Activated T-helper 1 cell treated with anti-CD3 and anti-CD28 coated beads, Interleukin-12 subunit alpha, Interleukin-12 subunit beta, Interleukin-2, Interleukin-4 antibody, amounts not matched to agents 30 ng/mL and 10 ng/mL and 1 ng/mL, durations not matched to agents 14 hours and 24 hours and 36 hours (primary cell): Measurements from ENCODE around the gene SAFB. TPM values are rescaled to one million over a fixed set of nuclear protein-coding genes. Genes with fewer than 3 reads are reported as not detected.
A peak's percentile ranks its signal among the peaks of the same experiment; 100 is the strongest.

Source experiments
- DNase-seq: peaks from one replicate; pipeline ENCODE4 v3.0.0; 2021; ENCODE audit warnings: low spot score
- H3K27ac Mint-ChIP-seq: one replicate; pipeline ENCODE4 v1.8.0; 2021; ENCODE audit warnings: mild to moderate bottlenecking, mixed read lengths
- H3K27me3 Mint-ChIP-seq: one replicate; pipeline ENCODE4 v1.8.0; 2022; ENCODE audit warnings: mild to moderate bottlenecking, moderate library complexity, mixed read lengths; ENCODE audit not compliant: insufficient read depth
- H3K36me3 Mint-ChIP-seq: one replicate; pipeline ENCODE4 v1.8.0; 2021; ENCODE audit warnings: low read depth, mixed read lengths
- H3K4me1 Mint-ChIP-seq: one replicate; pipeline ENCODE4 v1.8.0; 2021; ENCODE audit warnings: low read depth, mixed read lengths
- H3K4me3 Mint-ChIP-seq: one replicate; pipeline ENCODE4 v1.8.0; 2021; ENCODE audit warnings: mild to moderate bottlenecking, moderate library complexity, mixed read lengths
- H3K9me3 Mint-ChIP-seq: one replicate; pipeline ENCODE4 v1.8.0; 2021; ENCODE audit warnings: mixed read lengths
- intact Hi-C: fragments of 100-400 bp; cut with micrococcal nuclease; formaldehyde crosslinking; loops from one replicate; pipeline ENCODE4 v1.15.1; 2024
- total RNA-seq: library from RNA; stranded (reverse); gene quantifications from 2 replicates; pipeline ENCODE4 v1.2.3, GENCODE V29; 2022

Gene SAFB
- total RNA-seq, 1 donor from 2014 or later: 143 TPM

- Mint-ChIP-seq H3K36me3 (peaks cover 46% of the 10 kb centered on the region), H3K4me3 (no peak overlapping the region), H3K27me3 (no peaks in the 10 kb centered on the region), H3K4me1 (peaks cover 10% of the 10 kb centered on the region), H3K9me3 (no peaks in the 10 kb centered on the region), H3K27ac (peak overlapping the region; percentile 64)
- DNase-seq: no peak
- intact Hi-C loops: no loop called here
Observed at GRCh38 chr19:5665781-5666513, 43.1 kb downstream of the SAFB start.

GRCh38 chr19:5666921-5667610 lies 44.2 kb downstream of the SAFB start:
- peaks cover 10% of the 10 kb centered on the region for H3K4me1 Mint-ChIP-seq
- intact Hi-C loops: no loop called here
- H3K27ac Mint-ChIP-seq: peak overlapping the region; percentile 77
- H3K27me3 Mint-ChIP-seq: no peaks in the 10 kb centered on the region
- no peaks in the 10 kb centered on the region for H3K9me3 Mint-ChIP-seq
- DNase-seq: no peak
- H3K36me3 Mint-ChIP-seq: peaks cover 45% of the 10 kb centered on the region
- H3K4me3 Mint-ChIP-seq: no peak overlapping the region

GRCh38 chr19:5667751-5668271 lies 44.9 kb downstream of the SAFB start:
- H3K27me3 Mint-ChIP-seq: no peaks in the 10 kb centered on the region

GRCh38 chr19:5669212-5669611 lies 46.3 kb downstream of the SAFB start:
- Mint-ChIP-seq H3K27me3 (no peaks in the 10 kb centered on the region), H3K9me3 (no peaks in the 10 kb centered on the region), H3K4me1 (peaks cover 10% of the 10 kb centered on the region), H3K27ac (no peak overlapping the region), H3K36me3 (peaks cover 48% of the 10 kb centered on the region), H3K4me3 (no peak overlapping the region)
- DNase-seq: no peak
- intact Hi-C loops: no loop called here

More at GRCh38 chr19:5667751-5668271, 44.9 kb downstream of the SAFB start:
- intact Hi-C loops: no loop called here
- Mint-ChIP-seq H3K4me1 (peaks cover 10% of the 10 kb centered on the region), H3K36me3 (peaks cover 45% of the 10 kb centered on the region), H3K9me3 (no peaks in the 10 kb centered on the region), H3K4me3 (no peak overlapping the region), H3K27ac (no peak overlapping the region)
- no peak for DNase-seq

GRCh38 chr19:5671600-5671999 lies 48.7 kb downstream of the SAFB start:
- no peaks in the 10 kb centered on the region for H3K9me3 Mint-ChIP-seq
- H3K4me3 Mint-ChIP-seq: no peak overlapping the region
- peaks cover 35% of the 10 kb centered on the region for H3K36me3 Mint-ChIP-seq
- H3K27ac Mint-ChIP-seq: no peak overlapping the region
- no peak for DNase-seq
- H3K27me3 Mint-ChIP-seq: no peaks in the 10 kb centered on the region
- intact Hi-C loops: no loop called here
- H3K4me1 Mint-ChIP-seq: no peaks in the 10 kb centered on the region

GRCh38 chr19:5672708-5673459 lies 50.0 kb downstream of the SAFB start:
- intact Hi-C loops: no loop called here
- no peak for DNase-seq
- Mint-ChIP-seq H3K4me3 (no peak overlapping the region), H3K4me1 (no peaks in the 10 kb centered on the region), H3K36me3 (peaks cover 28% of the 10 kb centered on the region), H3K27ac (no peak overlapping the region), H3K27me3 (no peaks in the 10 kb centered on the region), H3K9me3 (no peaks in the 10 kb centered on the region)

- no peak for DNase-seq
- intact Hi-C loops: no loop called here
- Mint-ChIP-seq H3K4me1 (no peaks in the 10 kb centered on the region), H3K9me3 (no peaks in the 10 kb centered on the region), H3K36me3 (peaks cover 26% of the 10 kb centered on the region), H3K27ac (no peak overlapping the region), H3K27me3 (no peaks in the 10 kb centered on the region), H3K4me3 (no peak overlapping the region)
Observed at GRCh38 chr19:5673752-5674151, 50.9 kb downstream of the SAFB start.

GRCh38 chr19:5674714-5675113 lies 51.8 kb downstream of the SAFB start:
- intact Hi-C loops: no loop called here
- no peak overlapping the region for H3K4me3 Mint-ChIP-seq
- H3K27me3 Mint-ChIP-seq: no peaks in the 10 kb centered on the region
- peaks cover 6% of the 10 kb centered on the region for H3K4me1 Mint-ChIP-seq
- H3K9me3 Mint-ChIP-seq: no peaks in the 10 kb centered on the region
- peaks cover 22% of the 10 kb centered on the region for H3K36me3 Mint-ChIP-seq
- no peak overlapping the region for H3K27ac Mint-ChIP-seq
- DNase-seq: no peak

- peaks cover 20% of the 10 kb centered on the region for H3K36me3 Mint-ChIP-seq
- no peak overlapping the region for H3K27ac Mint-ChIP-seq
- no peak overlapping the region for H3K4me3 Mint-ChIP-seq
- H3K4me1 Mint-ChIP-seq: peaks cover 12% of the 10 kb centered on the region
- DNase-seq: no peak
- no peaks in the 10 kb centered on the region for H3K9me3 Mint-ChIP-seq
- no peaks in the 10 kb centered on the region for H3K27me3 Mint-ChIP-seq
- intact Hi-C loops: no loop called here
Observed at GRCh38 chr19:5676105-5676771, 53.4 kb downstream of the SAFB start.

- no peak for DNase-seq
- no peaks in the 10 kb centered on the region for H3K27me3 Mint-ChIP-seq
- no peaks in the 10 kb centered on the region for H3K9me3 Mint-ChIP-seq
- intact Hi-C loops: no loop called here
- peaks cover 19% of the 10 kb centered on the region for H3K36me3 Mint-ChIP-seq
- H3K4me3 Mint-ChIP-seq: no peak overlapping the region
- H3K27ac Mint-ChIP-seq: no peak overlapping the region
- peaks cover 17% of the 10 kb centered on the region for H3K4me1 Mint-ChIP-seq
Observed at GRCh38 chr19:5676772-5677105, 53.9 kb downstream of the SAFB start.

- peaks cover 16% of the 10 kb centered on the region for H3K36me3 Mint-ChIP-seq
- no peaks in the 10 kb centered on the region for H3K9me3 Mint-ChIP-seq
- H3K27ac Mint-ChIP-seq: no peak overlapping the region
- DNase-seq: no peak
- intact Hi-C loops: no loop called here
- peaks cover under 1% of the 10 kb centered on the region for H3K27me3 Mint-ChIP-seq
- H3K4me1 Mint-ChIP-seq: peaks cover 19% of the 10 kb centered on the region
- H3K4me3 Mint-ChIP-seq: no peak overlapping the region
Observed at GRCh38 chr19:5677136-5677535, 54.3 kb downstream of the SAFB start.

- no peak for DNase-seq
- intact Hi-C loops: no loop called here
- peaks cover 19% of the 10 kb centered on the region for H3K4me1 Mint-ChIP-seq
- H3K36me3 Mint-ChIP-seq: peaks cover 16% of the 10 kb centered on the region
- no peaks in the 10 kb centered on the region for H3K9me3 Mint-ChIP-seq
- peaks cover 3% of the 10 kb centered on the region for H3K27me3 Mint-ChIP-seq
- no peak overlapping the region for H3K27ac Mint-ChIP-seq
- peak overlapping the region; percentile 29 for H3K4me3 Mint-ChIP-seq
Observed at GRCh38 chr19:5677580-5677979, 54.7 kb downstream of the SAFB start.
